ENCODE results near the gene GJB3. TPM values are rescaled to one million over a fixed set of nuclear protein-coding genes. Genes with fewer than 3 reads are reported as not detected.

Gene GJB3
- total and polyA plus RNA-seq, 2 of the 13 experiments (the other 11 are each of a cell fraction or from before 2014, with no cell fraction given), result not detected

DNA sequence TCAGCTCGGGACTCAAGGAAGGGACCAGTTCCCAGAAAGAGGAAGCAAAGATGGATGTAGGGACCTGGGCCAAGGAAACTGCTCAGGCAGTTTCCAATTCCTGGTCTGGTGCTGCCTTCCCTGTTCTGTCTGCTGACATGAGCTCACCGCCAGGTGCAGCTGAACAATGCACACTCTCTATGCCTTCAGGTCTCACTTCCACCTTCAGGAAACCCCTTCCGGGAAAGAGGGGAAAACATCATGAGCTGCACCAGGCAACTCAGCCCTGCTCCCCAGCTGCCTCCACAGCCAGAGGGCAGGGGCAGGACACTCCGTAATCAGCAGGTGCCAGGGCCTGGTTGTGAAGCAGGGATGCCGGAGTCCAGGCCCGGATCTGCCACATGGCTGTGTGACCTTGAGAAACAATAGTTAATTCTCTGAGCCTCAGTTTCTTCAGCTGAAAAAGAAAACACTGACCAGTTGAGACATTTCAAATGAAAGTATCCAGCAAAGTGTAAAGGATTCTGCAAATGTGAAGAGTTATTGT lies 50.8 kb downstream of the GJB3 start:
- H3K9me3 ChIP-seq (ENCODE audit: low read length), result no peaks in the 10 kb centered on the region
- no peak overlapping the region for H3K9ac ChIP-seq (ENCODE audit: insufficient read depth, low read depth, low read length)
- peaks cover 8% of the 10 kb centered on the region for H3K4me1 ChIP-seq (ENCODE audit: insufficient read depth, low read length)
- WGBS (ENCODE audit: low lambda C conversion rate), result 23% methylated on average over 5 of the region's 6 CpGs
- H3K4me2 ChIP-seq (ENCODE audit: low read depth, low read length), result no peak overlapping the region
- H3K27ac ChIP-seq (ENCODE audit: extremely low read length, insufficient read depth, low read length), result no peak overlapping the region
- in situ Hi-C loops (cut with HindIII; ENCODE audit: extremely low pct_ligation_motif_present, low pct_unique_long_range_greater_than_20kb) (no loop called here), intact Hi-C loops (cut with micrococcal nuclease; ENCODE audit: unreplicated experiment) (no loop called here)
- POLR2A ChIA-PET, result no interaction called here
- DNase-seq (ENCODE audit: low spot score) (no peak), ATAC-seq (peak; percentile 47), FAIRE-seq (no peak)
- CTCF ChIA-PET (ENCODE audit: low intra/inter-chr PET ratio, low total read pairs), result no interaction called here
- no peaks in the 10 kb centered on the region for H4K20me1 ChIP-seq (ENCODE audit: insufficient read depth, low read length)
- no peaks in the 10 kb centered on the region; a peak in 1 of 5 replicates for H3K27me3 ChIP-seq (ENCODE audit: control insufficient read depth in 1 of 2, insufficient read depth in 2 of 2, low read length in 2 of 2)
- no peak overlapping the region for H3K4me3 ChIP-seq (replicated peaks in 1 of 3; ENCODE audit: insufficient read depth in 1 of 3, low read depth in 2 of 3, low read length in 3 of 3)
- no peak overlapping the region for H2AFZ ChIP-seq (ENCODE audit: low read length)
- no peaks in the 10 kb centered on the region for H3K79me2 ChIP-seq (ENCODE audit: insufficient read depth, low read length)
- H3K36me3 ChIP-seq (replicated peaks in 1 of 2; ENCODE audit: control insufficient read depth in 1 of 2, insufficient read depth in 2 of 2, low read length in 2 of 2), result no peaks in the 10 kb centered on the region
- no TSS peak for BruUV-seq (replicated peaks)
- TF ChIP-seq SOX6 (IDR thresholded peaks at IDR 0.05) (no peak), SOX6 (CRISPR knock-in tag; IDR thresholded peaks at IDR 0.05) (no peak), NR3C1 (CRISPR knock-in tag; IDR thresholded peaks at IDR 0.05) (no peak), KDM2A (CRISPR knock-in tag; IDR thresholded peaks at IDR 0.05; ENCODE audit: borderline replicate concordance, low read depth) (no peak), CEBPB (IDR thresholded peaks at IDR 0.05; ENCODE audit: borderline replicate concordance, low read depth, low read length) (no peak), NFIC (IDR thresholded peaks at IDR 0.05; ENCODE audit: low read length) (no peak), ZNF7 (CRISPR knock-in tag; IDR thresholded peaks at IDR 0.05) (no peak), ZNF614 (CRISPR knock-in tag; IDR thresholded peaks at IDR 0.05; ENCODE audit: borderline replicate concordance) (no peak), JARID2 (CRISPR knock-in tag; IDR thresholded peaks at IDR 0.05; ENCODE audit: insufficient replicate concordance) (no peak), ZNF781 (CRISPR knock-in tag; IDR thresholded peaks at IDR 0.05; ENCODE audit: borderline replicate concordance, not compliant biosample characterization) (no peak), ISL2 (CRISPR knock-in tag; IDR thresholded peaks at IDR 0.05) (no peak)
- TF ChIP-seq, protein P1, sequence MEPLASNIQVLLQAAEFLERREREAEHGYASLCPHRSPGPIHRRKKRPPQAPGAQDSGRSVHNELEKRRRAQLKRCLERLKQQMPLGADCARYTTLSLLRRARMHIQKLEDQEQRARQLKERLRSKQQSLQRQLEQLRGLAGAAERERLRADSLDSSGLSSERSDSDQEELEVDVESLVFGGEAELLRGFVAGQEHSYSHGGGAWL (CRISPR knock-in tag; IDR thresholded peaks at IDR 0.05), result no peak
- TF ChIP-seq, protein P2, sequence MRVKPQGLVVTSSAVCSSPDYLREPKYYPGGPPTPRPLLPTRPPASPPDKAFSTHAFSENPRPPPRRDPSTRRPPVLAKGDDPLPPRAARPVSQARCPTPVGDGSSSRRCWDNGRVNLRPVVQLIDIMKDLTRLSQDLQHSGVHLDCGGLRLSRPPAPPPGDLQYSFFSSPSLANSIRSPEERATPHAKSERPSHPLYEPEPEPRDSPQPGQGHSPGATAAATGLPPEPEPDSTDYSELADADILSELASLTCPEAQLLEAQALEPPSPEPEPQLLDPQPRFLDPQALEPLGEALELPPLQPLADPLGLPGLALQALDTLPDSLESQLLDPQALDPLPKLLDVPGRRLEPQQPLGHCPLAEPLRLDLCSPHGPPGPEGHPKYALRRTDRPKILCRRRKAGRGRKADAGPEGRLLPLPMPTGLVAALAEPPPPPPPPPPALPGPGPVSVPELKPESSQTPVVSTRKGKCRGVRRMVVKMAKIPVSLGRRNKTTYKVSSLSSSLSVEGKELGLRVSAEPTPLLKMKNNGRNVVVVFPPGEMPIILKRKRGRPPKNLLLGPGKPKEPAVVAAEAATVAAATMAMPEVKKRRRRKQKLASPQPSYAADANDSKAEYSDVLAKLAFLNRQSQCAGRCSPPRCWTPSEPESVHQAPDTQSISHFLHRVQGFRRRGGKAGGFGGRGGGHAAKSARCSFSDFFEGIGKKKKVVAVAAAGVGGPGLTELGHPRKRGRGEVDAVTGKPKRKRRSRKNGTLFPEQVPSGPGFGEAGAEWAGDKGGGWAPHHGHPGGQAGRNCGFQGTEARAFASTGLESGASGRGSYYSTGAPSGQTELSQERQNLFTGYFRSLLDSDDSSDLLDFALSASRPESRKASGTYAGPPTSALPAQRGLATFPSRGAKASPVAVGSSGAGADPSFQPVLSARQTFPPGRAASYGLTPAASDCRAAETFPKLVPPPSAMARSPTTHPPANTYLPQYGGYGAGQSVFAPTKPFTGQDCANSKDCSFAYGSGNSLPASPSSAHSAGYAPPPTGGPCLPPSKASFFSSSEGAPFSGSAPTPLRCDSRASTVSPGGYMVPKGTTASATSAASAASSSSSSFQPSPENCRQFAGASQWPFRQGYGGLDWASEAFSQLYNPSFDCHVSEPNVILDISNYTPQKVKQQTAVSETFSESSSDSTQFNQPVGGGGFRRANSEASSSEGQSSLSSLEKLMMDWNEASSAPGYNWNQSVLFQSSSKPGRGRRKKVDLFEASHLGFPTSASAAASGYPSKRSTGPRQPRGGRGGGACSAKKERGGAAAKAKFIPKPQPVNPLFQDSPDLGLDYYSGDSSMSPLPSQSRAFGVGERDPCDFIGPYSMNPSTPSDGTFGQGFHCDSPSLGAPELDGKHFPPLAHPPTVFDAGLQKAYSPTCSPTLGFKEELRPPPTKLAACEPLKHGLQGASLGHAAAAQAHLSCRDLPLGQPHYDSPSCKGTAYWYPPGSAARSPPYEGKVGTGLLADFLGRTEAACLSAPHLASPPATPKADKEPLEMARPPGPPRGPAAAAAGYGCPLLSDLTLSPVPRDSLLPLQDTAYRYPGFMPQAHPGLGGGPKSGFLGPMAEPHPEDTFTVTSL (CRISPR knock-in tag; IDR thresholded peaks at IDR 0.05; ENCODE audit: borderline replicate concordance), result no peak
- TF ChIP-seq, protein P3, sequence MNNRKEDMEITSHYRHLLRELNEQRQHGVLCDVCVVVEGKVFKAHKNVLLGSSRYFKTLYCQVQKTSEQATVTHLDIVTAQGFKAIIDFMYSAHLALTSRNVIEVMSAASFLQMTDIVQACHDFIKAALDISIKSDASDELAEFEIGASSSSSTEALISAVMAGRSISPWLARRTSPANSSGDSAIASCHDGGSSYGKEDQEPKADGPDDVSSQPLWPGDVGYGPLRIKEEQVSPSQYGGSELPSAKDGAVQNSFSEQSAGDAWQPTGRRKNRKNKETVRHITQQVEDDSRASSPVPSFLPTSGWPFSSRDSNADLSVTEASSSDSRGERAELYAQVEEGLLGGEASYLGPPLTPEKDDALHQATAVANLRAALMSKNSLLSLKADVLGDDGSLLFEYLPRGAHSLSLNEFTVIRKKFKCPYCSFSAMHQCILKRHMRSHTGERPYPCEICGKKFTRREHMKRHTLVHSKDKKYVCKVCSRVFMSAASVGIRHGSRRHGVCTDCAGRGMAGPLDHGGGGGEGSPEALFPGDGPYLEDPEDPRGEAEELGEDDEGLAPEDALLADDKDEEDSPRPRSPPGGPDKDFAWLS (CRISPR knock-in tag; IDR thresholded peaks at IDR 0.05; ENCODE audit: borderline replicate concordance), result no peak
- TF ChIP-seq, protein P4, sequence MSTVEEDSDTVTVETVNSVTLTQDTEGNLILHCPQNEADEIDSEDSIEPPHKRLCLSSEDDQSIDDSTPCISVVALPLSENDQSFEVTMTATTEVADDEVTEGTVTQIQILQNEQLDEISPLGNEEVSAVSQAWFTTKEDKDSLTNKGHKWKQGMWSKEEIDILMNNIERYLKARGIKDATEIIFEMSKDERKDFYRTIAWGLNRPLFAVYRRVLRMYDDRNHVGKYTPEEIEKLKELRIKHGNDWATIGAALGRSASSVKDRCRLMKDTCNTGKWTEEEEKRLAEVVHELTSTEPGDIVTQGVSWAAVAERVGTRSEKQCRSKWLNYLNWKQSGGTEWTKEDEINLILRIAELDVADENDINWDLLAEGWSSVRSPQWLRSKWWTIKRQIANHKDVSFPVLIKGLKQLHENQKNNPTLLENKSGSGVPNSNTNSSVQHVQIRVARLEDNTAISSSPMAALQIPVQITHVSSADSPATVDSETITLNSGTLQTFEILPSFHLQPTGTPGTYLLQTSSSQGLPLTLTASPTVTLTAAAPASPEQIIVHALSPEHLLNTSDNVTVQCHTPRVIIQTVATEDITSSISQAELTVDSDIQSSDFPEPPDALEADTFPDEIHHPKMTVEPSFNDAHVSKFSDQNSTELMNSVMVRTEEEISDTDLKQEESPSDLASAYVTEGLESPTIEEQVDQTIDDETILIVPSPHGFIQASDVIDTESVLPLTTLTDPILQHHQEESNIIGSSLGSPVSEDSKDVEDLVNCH (CRISPR knock-in tag; IDR thresholded peaks at IDR 0.05), result no peak
